ENCODE measurements around the gene ZNF3.

DNA sequence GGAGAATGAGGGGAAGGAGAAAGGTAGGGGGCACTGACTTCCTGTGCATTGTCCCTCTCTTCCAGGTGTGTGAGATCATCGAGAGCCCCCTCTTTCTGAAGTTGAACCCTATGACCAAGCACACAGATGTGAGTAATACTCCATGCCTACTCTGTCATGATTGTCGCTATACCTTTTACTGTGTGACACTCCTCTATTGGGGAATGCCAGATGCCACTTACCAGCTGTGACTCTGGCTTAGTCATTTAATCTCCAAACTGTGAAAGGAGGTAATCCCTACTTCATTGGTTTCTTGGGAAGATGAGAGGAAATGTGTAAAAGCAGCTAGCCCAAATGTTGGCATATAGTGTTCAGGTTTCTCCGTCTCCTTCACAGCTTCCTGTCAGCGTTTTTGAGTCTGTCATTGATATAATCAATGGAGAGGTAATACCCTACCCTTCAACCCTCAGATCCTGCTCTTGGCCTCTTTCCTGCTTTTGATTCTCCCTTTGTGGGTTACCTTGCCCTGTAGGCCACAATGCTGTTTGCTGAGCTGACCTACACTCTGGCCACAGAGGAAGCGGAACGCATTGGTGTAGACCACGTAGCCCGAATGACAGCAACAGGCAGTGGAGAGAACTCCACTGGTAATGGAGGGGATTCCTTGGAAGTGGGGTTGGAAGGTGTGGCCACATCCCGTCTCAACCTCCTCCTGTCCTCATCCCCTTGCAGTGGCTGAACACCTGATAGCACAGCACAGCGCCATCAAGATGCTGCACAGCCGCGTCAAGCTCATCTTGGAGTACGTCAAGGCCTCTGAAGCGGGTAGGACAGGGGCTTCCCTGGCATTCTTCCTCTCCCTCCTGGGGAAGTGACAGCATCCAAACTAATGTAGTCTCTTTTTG lies 9.2 kb upstream of the ZNF3 start:
- TF ChIP-seq, protein P1, sequence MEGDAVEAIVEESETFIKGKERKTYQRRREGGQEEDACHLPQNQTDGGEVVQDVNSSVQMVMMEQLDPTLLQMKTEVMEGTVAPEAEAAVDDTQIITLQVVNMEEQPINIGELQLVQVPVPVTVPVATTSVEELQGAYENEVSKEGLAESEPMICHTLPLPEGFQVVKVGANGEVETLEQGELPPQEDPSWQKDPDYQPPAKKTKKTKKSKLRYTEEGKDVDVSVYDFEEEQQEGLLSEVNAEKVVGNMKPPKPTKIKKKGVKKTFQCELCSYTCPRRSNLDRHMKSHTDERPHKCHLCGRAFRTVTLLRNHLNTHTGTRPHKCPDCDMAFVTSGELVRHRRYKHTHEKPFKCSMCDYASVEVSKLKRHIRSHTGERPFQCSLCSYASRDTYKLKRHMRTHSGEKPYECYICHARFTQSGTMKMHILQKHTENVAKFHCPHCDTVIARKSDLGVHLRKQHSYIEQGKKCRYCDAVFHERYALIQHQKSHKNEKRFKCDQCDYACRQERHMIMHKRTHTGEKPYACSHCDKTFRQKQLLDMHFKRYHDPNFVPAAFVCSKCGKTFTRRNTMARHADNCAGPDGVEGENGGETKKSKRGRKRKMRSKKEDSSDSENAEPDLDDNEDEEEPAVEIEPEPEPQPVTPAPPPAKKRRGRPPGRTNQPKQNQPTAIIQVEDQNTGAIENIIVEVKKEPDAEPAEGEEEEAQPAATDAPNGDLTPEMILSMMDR (IDR thresholded peaks at IDR 0.05), result no peak
- TF ChIP-seq POLR2AphosphoS5 (IDR thresholded peaks at IDR 0.05), result no peak
- no peak for TF ChIP-seq POLR2A (IDR thresholded peaks at IDR 0.05)

All from transverse colon (tissue), 4 donors.